Measurements from ENCODE around the gene KLK4.

KLK4 gene

GRCh38 chr19:50932018-50932689, 21.0 kb upstream of the KLK4 start:
- H3K9me3 ChIP-seq (ENCODE audit: control insufficient read depth, low read length): no peaks in the 10 kb centered on the region
- no peaks in the 10 kb centered on the region for H3K4me1 ChIP-seq (ENCODE audit: control insufficient read depth, insufficient read depth, low read length)
- no peaks in the 10 kb centered on the region for H3K36me3 ChIP-seq (ENCODE audit: control insufficient read depth, insufficient read depth, low read length)
- H3K4me3 ChIP-seq (ENCODE audit: low read length): no peak overlapping the region
- H3K27me3 ChIP-seq (ENCODE audit: control insufficient read depth, insufficient read depth, low read length): peaks cover 7% of the 10 kb centered on the region
- no peak overlapping the region for H3K9ac ChIP-seq (ENCODE audit: low read length)

- Histone ChIP-seq H3K9ac (ENCODE audit: low read length) (no peak overlapping the region), H3K27me3 (ENCODE audit: control insufficient read depth, insufficient read depth, low read length) (peaks cover 7% of the 10 kb centered on the region), H3K9me3 (ENCODE audit: control insufficient read depth, low read length) (no peaks in the 10 kb centered on the region), H3K4me1 (ENCODE audit: control insufficient read depth, insufficient read depth, low read length) (no peaks in the 10 kb centered on the region), H3K36me3 (ENCODE audit: control insufficient read depth, insufficient read depth, low read length) (no peaks in the 10 kb centered on the region), H3K4me3 (ENCODE audit: low read length) (no peak overlapping the region)
Measured at GRCh38 chr19:50931023-50931422, 19.8 kb upstream of the KLK4 start.

GRCh38 chr19:50928831-50929230, 17.6 kb upstream of the KLK4 start:
- H3K27me3 ChIP-seq (ENCODE audit: control insufficient read depth, insufficient read depth, low read length): peaks cover 7% of the 10 kb centered on the region
- H3K36me3 ChIP-seq (ENCODE audit: control insufficient read depth, insufficient read depth, low read length): no peaks in the 10 kb centered on the region
- H3K9ac ChIP-seq (ENCODE audit: low read length): no peak overlapping the region
- no peak overlapping the region for H3K4me3 ChIP-seq (ENCODE audit: low read length)
- no peaks in the 10 kb centered on the region for H3K9me3 ChIP-seq (ENCODE audit: control insufficient read depth, low read length)
- no peaks in the 10 kb centered on the region for H3K4me1 ChIP-seq (ENCODE audit: control insufficient read depth, insufficient read depth, low read length)

GRCh38 chr19:50926144-50926543, 14.9 kb upstream of the KLK4 start:
- no peak overlapping the region for H3K9ac ChIP-seq (ENCODE audit: low read length)
- no peak overlapping the region for H3K4me3 ChIP-seq (ENCODE audit: low read length)
- peaks cover 6% of the 10 kb centered on the region for H3K27me3 ChIP-seq (ENCODE audit: control insufficient read depth, insufficient read depth, low read length)
- H3K9me3 ChIP-seq (ENCODE audit: control insufficient read depth, low read length): no peaks in the 10 kb centered on the region
- no peaks in the 10 kb centered on the region for H3K4me1 ChIP-seq (ENCODE audit: control insufficient read depth, insufficient read depth, low read length)
- H3K36me3 ChIP-seq (ENCODE audit: control insufficient read depth, insufficient read depth, low read length): no peaks in the 10 kb centered on the region

- H3K9ac ChIP-seq (ENCODE audit: low read length): no peak overlapping the region
- H3K4me3 ChIP-seq (ENCODE audit: low read length): no peak overlapping the region
- no peaks in the 10 kb centered on the region for H3K9me3 ChIP-seq (ENCODE audit: control insufficient read depth, low read length)
- H3K4me1 ChIP-seq (ENCODE audit: control insufficient read depth, insufficient read depth, low read length): no peaks in the 10 kb centered on the region
- H3K36me3 ChIP-seq (ENCODE audit: control insufficient read depth, insufficient read depth, low read length): no peaks in the 10 kb centered on the region
- peaks cover 4% of the 10 kb centered on the region for H3K27me3 ChIP-seq (ENCODE audit: control insufficient read depth, insufficient read depth, low read length)
Measured at GRCh38 chr19:50925734-50926133, 14.5 kb upstream of the KLK4 start.

GRCh38 chr19:50924586-50924985, 13.4 kb upstream of the KLK4 start:
- peaks cover 4% of the 10 kb centered on the region for H3K27me3 ChIP-seq (ENCODE audit: control insufficient read depth, insufficient read depth, low read length)
- H3K36me3 ChIP-seq (ENCODE audit: control insufficient read depth, insufficient read depth, low read length): no peaks in the 10 kb centered on the region
- no peak overlapping the region for H3K9ac ChIP-seq (ENCODE audit: low read length)
- H3K4me1 ChIP-seq (ENCODE audit: control insufficient read depth, insufficient read depth, low read length): no peaks in the 10 kb centered on the region
- H3K9me3 ChIP-seq (ENCODE audit: control insufficient read depth, low read length): no peaks in the 10 kb centered on the region
- H3K4me3 ChIP-seq (ENCODE audit: low read length): no peak overlapping the region

GRCh38 chr19:50922317-50922853, 11.2 kb upstream of the KLK4 start:
- Histone ChIP-seq H3K9me3 (ENCODE audit: control insufficient read depth, low read length) (no peaks in the 10 kb centered on the region), H3K4me3 (ENCODE audit: low read length) (no peak overlapping the region), H3K4me1 (ENCODE audit: control insufficient read depth, insufficient read depth, low read length) (no peaks in the 10 kb centered on the region), H3K27me3 (ENCODE audit: control insufficient read depth, insufficient read depth, low read length) (no peaks in the 10 kb centered on the region), H3K9ac (ENCODE audit: low read length) (no peak overlapping the region), H3K36me3 (ENCODE audit: control insufficient read depth, insufficient read depth, low read length) (no peaks in the 10 kb centered on the region)

GRCh38 chr19:50921426-50922316, 10.5 kb upstream of the KLK4 start:
- H3K27me3 ChIP-seq (ENCODE audit: control insufficient read depth, insufficient read depth, low read length): no peaks in the 10 kb centered on the region
- H3K9ac ChIP-seq (ENCODE audit: low read length): no peak overlapping the region
- H3K4me3 ChIP-seq (ENCODE audit: low read length): no peak overlapping the region
- no peaks in the 10 kb centered on the region for H3K9me3 ChIP-seq (ENCODE audit: control insufficient read depth, low read length)
- no peaks in the 10 kb centered on the region for H3K36me3 ChIP-seq (ENCODE audit: control insufficient read depth, insufficient read depth, low read length)
- H3K4me1 ChIP-seq (ENCODE audit: control insufficient read depth, insufficient read depth, low read length): no peaks in the 10 kb centered on the region

GRCh38 chr19:50916069-50916468, 4.9 kb upstream of the KLK4 start:
- H3K27me3 ChIP-seq (ENCODE audit: control insufficient read depth, insufficient read depth, low read length): peaks cover 25% of the 10 kb centered on the region
- H3K4me3 ChIP-seq (ENCODE audit: low read length): no peak overlapping the region
- H3K9ac ChIP-seq (ENCODE audit: low read length): no peak overlapping the region
- no peaks in the 10 kb centered on the region for H3K4me1 ChIP-seq (ENCODE audit: control insufficient read depth, insufficient read depth, low read length)
- H3K36me3 ChIP-seq (ENCODE audit: control insufficient read depth, insufficient read depth, low read length): no peaks in the 10 kb centered on the region
- H3K9me3 ChIP-seq (ENCODE audit: control insufficient read depth, low read length): no peaks in the 10 kb centered on the region

- Histone ChIP-seq H3K4me3 (ENCODE audit: low read length) (no peak overlapping the region), H3K9me3 (ENCODE audit: control insufficient read depth, low read length) (no peaks in the 10 kb centered on the region), H3K9ac (ENCODE audit: low read length) (no peak overlapping the region), H3K36me3 (ENCODE audit: control insufficient read depth, insufficient read depth, low read length) (no peaks in the 10 kb centered on the region), H3K27me3 (ENCODE audit: control insufficient read depth, insufficient read depth, low read length) (peaks cover 56% of the 10 kb centered on the region), H3K4me1 (ENCODE audit: control insufficient read depth, insufficient read depth, low read length) (no peaks in the 10 kb centered on the region)
Measured at GRCh38 chr19:50912727-50913716, 1.8 kb upstream of the KLK4 start.

- Histone ChIP-seq H3K9ac (ENCODE audit: low read length) (no peak overlapping the region), H3K27me3 (ENCODE audit: control insufficient read depth, insufficient read depth, low read length) (peaks cover 57% of the 10 kb centered on the region), H3K36me3 (ENCODE audit: control insufficient read depth, insufficient read depth, low read length) (no peaks in the 10 kb centered on the region), H3K4me3 (ENCODE audit: low read length) (no peak overlapping the region), H3K9me3 (ENCODE audit: control insufficient read depth, low read length) (no peaks in the 10 kb centered on the region), H3K4me1 (ENCODE audit: control insufficient read depth, insufficient read depth, low read length) (no peaks in the 10 kb centered on the region)
Measured at GRCh38 chr19:50912102-50912599, 956 bp upstream of the KLK4 start.

Measured in mucosa of stomach (tissue), 1 donor.